BE2C (cell line): ENCODE data around the gene ZNF423.

Experiments
- DNase-seq: peaks from one replicate; pipeline ENCODE4 v3.0.0-alpha.2; 2020
- H3K27me3 ChIP-seq: fragments of 250-450 bp; sonication (Bioruptor Pico); 2 replicates; pipeline ENCODE4 v1.5.1; 2020; ENCODE audit warnings: mild to moderate bottlenecking
- H3K36me3 ChIP-seq: fragments of 250-450 bp; sonication (Bioruptor Pico); 2 replicates; pipeline ENCODE4 v1.5.1; 2020; ENCODE audit warnings: mild to moderate bottlenecking
- H3K4me1 ChIP-seq: fragments of 250-450 bp; sonication (Bioruptor Pico); 2 replicates; pipeline ENCODE4 v1.5.1; 2020
- H3K4me3 ChIP-seq: 2 replicates; pipeline ENCODE4 v1.5.1; 2011; ENCODE audit warnings: low read depth, low read length
- H3K9me3 ChIP-seq: fragments of 250-450 bp; sonication (Bioruptor Pico); 2 replicates; pipeline ENCODE4 v1.5.1; 2020
- TF ChIP-seq, protein P1 (sequence below): IDR thresholded peaks from 2 replicates; pipeline ENCODE4 v1.5.1; 2012; ENCODE audit warnings: mild to moderate bottlenecking, low read depth, low read length

Gene ZNF423

GRCh38 chr16:49701065-49701685, 154.7 kb downstream of the ZNF423 start:
- no peaks in the 10 kb centered on the region for H3K9me3 ChIP-seq
- peaks cover 44% of the 10 kb centered on the region for H3K4me1 ChIP-seq
- no peak overlapping the region for H3K4me3 ChIP-seq
- TF ChIP-seq, protein P1, sequence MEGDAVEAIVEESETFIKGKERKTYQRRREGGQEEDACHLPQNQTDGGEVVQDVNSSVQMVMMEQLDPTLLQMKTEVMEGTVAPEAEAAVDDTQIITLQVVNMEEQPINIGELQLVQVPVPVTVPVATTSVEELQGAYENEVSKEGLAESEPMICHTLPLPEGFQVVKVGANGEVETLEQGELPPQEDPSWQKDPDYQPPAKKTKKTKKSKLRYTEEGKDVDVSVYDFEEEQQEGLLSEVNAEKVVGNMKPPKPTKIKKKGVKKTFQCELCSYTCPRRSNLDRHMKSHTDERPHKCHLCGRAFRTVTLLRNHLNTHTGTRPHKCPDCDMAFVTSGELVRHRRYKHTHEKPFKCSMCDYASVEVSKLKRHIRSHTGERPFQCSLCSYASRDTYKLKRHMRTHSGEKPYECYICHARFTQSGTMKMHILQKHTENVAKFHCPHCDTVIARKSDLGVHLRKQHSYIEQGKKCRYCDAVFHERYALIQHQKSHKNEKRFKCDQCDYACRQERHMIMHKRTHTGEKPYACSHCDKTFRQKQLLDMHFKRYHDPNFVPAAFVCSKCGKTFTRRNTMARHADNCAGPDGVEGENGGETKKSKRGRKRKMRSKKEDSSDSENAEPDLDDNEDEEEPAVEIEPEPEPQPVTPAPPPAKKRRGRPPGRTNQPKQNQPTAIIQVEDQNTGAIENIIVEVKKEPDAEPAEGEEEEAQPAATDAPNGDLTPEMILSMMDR = no peak
- DNase-seq = no peak
- no peaks in the 10 kb centered on the region for H3K36me3 ChIP-seq
- H3K27me3 ChIP-seq = no peaks in the 10 kb centered on the region

GRCh38 chr16:49700251-49701064, 155.5 kb downstream of the ZNF423 start:
- no peaks in the 10 kb centered on the region; the same call in 1 of the 2 replicates for H3K36me3 ChIP-seq
- H3K4me1 ChIP-seq = peaks cover 46% of the 10 kb centered on the region
- TF ChIP-seq, protein P1 = no peak
- H3K27me3 ChIP-seq = no peaks in the 10 kb centered on the region
- H3K4me3 ChIP-seq = no peak overlapping the region
- no peaks in the 10 kb centered on the region for H3K9me3 ChIP-seq
- DNase-seq = peak; percentile 48

GRCh38 chr16:49699841-49700175, 156.1 kb downstream of the ZNF423 start:
- no peak for DNase-seq
- H3K9me3 ChIP-seq = no peaks in the 10 kb centered on the region
- no peak overlapping the region for H3K4me3 ChIP-seq
- no peaks in the 10 kb centered on the region; the same call in 1 of the 2 replicates for H3K36me3 ChIP-seq
- peaks cover 46% of the 10 kb centered on the region for H3K4me1 ChIP-seq
- TF ChIP-seq, protein P1 = no peak
- H3K27me3 ChIP-seq = no peaks in the 10 kb centered on the region

DNA sequence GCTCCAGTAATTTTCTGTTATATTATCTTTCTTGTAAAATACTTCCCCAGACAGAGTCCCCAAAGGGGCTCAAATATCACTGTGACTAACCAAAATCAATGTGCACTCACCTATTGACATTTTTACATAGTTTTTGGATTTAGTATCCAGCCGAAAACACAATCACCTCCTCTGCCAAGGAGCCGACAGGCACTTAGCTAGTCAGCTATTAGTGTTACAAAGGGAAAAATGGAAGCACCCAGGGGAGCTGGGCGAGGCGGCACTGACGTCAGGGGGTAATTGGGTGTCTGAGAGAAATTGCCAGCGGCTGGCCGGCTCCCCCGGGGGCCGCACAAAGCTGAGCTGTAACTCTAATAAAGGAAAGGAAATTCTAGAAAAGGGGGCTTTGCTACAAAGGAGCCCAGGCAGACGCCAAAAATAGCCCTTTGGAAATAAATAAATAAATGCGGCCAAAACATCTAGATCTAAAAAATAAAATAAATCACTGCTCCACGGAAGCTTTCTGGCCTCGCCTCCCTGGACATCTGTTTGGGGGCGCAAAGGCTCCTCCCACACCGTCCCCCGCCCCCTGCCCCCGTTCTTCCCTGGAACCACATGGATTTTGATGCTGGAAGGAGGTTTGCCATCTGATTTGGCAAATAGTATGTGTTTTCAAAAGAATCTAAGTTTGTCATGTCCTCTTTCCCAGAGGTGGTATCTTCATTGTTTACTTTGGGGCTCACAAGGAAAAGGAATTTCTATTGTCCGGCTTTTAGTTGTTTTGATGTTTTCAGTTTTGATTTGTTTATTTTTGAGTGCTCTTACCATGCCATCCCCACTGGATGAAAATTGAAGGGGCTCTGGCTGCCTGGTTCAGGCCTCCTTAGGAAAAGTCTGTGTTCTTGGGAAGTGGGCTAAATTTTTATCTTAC, 156.7 kb downstream of the ZNF423 start:
- H3K27me3 ChIP-seq = no peaks in the 10 kb centered on the region
- TF ChIP-seq, protein P1 = no peak
- H3K36me3 ChIP-seq = no peaks in the 10 kb centered on the region; the same call in 1 of the 2 replicates
- peak; percentile 72 for DNase-seq
- H3K4me3 ChIP-seq = peak overlapping the region; percentile 46
- no peaks in the 10 kb centered on the region for H3K9me3 ChIP-seq
- H3K4me1 ChIP-seq = peaks cover 46% of the 10 kb centered on the region

- Histone ChIP-seq H3K4me3 (peak overlapping the region; percentile 46), H3K4me1 (peaks cover 46% of the 10 kb centered on the region), H3K27me3 (no peaks in the 10 kb centered on the region), H3K9me3 (no peaks in the 10 kb centered on the region), H3K36me3 (no peaks in the 10 kb centered on the region; the same call in 1 of the 2 replicates)
- peak; percentile 96 for DNase-seq
- TF ChIP-seq, protein P1 = no peak
Measured at GRCh38 chr16:49698453-49698815, 157.5 kb downstream of the ZNF423 start.
